Testis (tissue), 2 donors: ENCODE results near the gene DEPDC5.

Experiments
- POLR2A ChIP-seq: fragments of 450-650 bp; IDR thresholded peaks from one replicate; pipeline ENCODE4 v1.6.1; 2017; ENCODE audit warnings: antibody characterized with exemption, mild to moderate bottlenecking, moderate library complexity
- TF ChIP-seq, protein P1 (sequence below), 3 experiments: fragments of 450-650 bp in 2 of 3; fragments of 200-600 bp in 1 of 3; sonication (generic) in 1 of 3; IDR thresholded peaks; one replicate each; pipeline ENCODE4 v1.5.1; 2016 to 2019; ENCODE audit warnings: antibody characterized with exemption in 3 of 3, mild to moderate bottlenecking in 2 of 3, moderate library complexity in 1 of 3

- TF ChIP-seq, protein P1, sequence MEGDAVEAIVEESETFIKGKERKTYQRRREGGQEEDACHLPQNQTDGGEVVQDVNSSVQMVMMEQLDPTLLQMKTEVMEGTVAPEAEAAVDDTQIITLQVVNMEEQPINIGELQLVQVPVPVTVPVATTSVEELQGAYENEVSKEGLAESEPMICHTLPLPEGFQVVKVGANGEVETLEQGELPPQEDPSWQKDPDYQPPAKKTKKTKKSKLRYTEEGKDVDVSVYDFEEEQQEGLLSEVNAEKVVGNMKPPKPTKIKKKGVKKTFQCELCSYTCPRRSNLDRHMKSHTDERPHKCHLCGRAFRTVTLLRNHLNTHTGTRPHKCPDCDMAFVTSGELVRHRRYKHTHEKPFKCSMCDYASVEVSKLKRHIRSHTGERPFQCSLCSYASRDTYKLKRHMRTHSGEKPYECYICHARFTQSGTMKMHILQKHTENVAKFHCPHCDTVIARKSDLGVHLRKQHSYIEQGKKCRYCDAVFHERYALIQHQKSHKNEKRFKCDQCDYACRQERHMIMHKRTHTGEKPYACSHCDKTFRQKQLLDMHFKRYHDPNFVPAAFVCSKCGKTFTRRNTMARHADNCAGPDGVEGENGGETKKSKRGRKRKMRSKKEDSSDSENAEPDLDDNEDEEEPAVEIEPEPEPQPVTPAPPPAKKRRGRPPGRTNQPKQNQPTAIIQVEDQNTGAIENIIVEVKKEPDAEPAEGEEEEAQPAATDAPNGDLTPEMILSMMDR (IDR thresholded peaks at IDR 0.05) = no peak
- TF ChIP-seq POLR2A = no peak
Measured at GRCh38 chr22:31893460-31893859, 139.6 kb downstream of the DEPDC5 start.
